Retinal pigment epithelial cell (primary cell): Measurements from ENCODE around the gene DLGAP1.
"Not testable (repeated sequence)": the region's sequence is repeated elsewhere in the genome, so short reads cannot be mapped to it uniquely, and the experiment has no call there.

ENCODE experiments used
- DNase-seq: peaks from one replicate; pipeline ENCODE4 v3.0.0-alpha.2; 2010; ENCODE audit warnings: low read depth
- H3K4me3 ChIP-seq: 2 replicates; pipeline ENCODE4 v1.5.1; 2011; ENCODE audit warnings: mild to moderate bottlenecking, low read length, control low read depth, moderate library complexity
- TF ChIP-seq, protein P1 (sequence below): conservative IDR thresholded peaks from 2 replicates; pipeline ENCODE4 v1.5.1; 2011; ENCODE audit warnings: low read depth, low read length, control low read depth, inconsistent platforms

Gene DLGAP1

DNA sequence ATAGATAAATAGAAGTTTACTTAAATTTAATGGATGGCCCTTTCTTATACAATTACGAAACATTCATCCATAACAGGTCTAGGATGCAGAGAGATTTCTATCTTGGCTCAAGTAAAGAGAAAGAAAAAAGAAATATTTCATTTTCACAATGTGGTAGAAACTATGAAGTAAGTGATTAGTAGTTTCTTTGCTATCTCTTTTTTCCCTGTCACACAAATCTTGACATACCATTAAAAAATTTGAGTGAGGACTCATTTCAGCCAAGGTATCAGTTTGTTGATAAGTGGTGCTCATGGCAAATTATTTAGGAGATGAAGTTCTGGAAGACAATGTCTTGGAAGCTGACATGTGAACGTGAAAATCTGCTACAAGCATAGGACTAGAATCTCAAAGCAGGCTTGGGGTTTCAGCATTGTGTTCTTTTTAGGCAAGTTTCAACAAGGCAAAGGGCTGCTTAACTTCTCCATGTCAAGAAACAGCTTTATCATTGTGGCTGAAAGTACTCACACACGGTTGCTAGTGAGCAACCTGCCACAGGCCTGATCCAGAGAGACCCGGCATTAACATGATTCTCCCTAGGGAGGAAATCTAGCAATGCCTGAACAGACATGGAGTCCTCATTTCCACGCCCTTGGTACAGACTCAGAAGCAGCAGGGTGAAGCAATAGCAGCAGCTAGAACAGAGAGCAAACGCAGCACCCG is 414.6 kb downstream of the DLGAP1 start:
- TF ChIP-seq, protein P1, sequence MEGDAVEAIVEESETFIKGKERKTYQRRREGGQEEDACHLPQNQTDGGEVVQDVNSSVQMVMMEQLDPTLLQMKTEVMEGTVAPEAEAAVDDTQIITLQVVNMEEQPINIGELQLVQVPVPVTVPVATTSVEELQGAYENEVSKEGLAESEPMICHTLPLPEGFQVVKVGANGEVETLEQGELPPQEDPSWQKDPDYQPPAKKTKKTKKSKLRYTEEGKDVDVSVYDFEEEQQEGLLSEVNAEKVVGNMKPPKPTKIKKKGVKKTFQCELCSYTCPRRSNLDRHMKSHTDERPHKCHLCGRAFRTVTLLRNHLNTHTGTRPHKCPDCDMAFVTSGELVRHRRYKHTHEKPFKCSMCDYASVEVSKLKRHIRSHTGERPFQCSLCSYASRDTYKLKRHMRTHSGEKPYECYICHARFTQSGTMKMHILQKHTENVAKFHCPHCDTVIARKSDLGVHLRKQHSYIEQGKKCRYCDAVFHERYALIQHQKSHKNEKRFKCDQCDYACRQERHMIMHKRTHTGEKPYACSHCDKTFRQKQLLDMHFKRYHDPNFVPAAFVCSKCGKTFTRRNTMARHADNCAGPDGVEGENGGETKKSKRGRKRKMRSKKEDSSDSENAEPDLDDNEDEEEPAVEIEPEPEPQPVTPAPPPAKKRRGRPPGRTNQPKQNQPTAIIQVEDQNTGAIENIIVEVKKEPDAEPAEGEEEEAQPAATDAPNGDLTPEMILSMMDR: no peak
- DNase-seq: no peak
- no peak overlapping the region for H3K4me3 ChIP-seq

GRCh38 chr18:4035521-4035920 is 419.6 kb downstream of the DLGAP1 start:
- no peak overlapping the region for H3K4me3 ChIP-seq
- TF ChIP-seq, protein P1: no peak
- peak; percentile 83 for DNase-seq

- not testable (repeated sequence) for H3K4me3 ChIP-seq, DNase-seq
Observed at GRCh38 chr18:4034815-4035214, 420.3 kb downstream of the DLGAP1 start.

- H3K4me3 ChIP-seq: no peak overlapping the region
- TF ChIP-seq, protein P1: no peak
- no peak for DNase-seq
Observed at GRCh38 chr18:4026542-4026941, 428.6 kb downstream of the DLGAP1 start.

GRCh38 chr18:4024702-4025101 is 430.4 kb downstream of the DLGAP1 start:
- DNase-seq: no peak
- TF ChIP-seq, protein P1: no peak
- no peak overlapping the region for H3K4me3 ChIP-seq

GRCh38 chr18:4022749-4023148 is 432.4 kb downstream of the DLGAP1 start:
- not testable (repeated sequence) for H3K4me3 ChIP-seq, DNase-seq

- no peak overlapping the region for H3K4me3 ChIP-seq
- TF ChIP-seq, protein P1: no peak
- DNase-seq: no peak
Observed at GRCh38 chr18:4020026-4020425, 435.1 kb downstream of the DLGAP1 start.

DNA sequence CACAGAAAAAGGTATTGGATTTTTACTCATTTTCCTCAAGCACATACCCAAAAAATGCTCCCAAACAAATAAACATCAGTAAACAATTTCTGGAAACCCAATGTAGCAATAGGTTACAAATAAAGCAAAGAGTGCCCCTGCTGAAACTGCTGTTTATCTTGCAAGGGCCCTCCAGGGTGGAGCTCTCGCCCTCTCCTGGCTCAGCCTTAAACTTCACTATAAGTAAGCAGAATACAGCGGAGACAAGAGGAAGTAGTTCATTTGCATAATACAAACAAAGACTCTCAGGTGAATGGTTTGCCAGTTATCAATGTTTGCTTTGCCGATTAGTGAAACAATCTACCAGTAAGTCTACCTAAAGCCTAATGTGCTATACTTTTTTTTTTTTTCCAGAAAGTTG is 437.6 kb downstream of the DLGAP1 start:
- DNase-seq: no peak
- TF ChIP-seq, protein P1: peak; percentile 41
- no peak overlapping the region for H3K4me3 ChIP-seq
